ENCODE measurements around the gene NEDD4L. TPM values are rescaled to one million over a fixed set of nuclear protein-coding genes. Genes with fewer than 3 reads are reported as not detected.

NEDD4L gene
- total and polyA plus RNA-seq, 10 of the 15 experiments (the other 5 are each of a cell fraction or from before 2014, with no cell fraction given), result 7.4 to 24.0 (median 17.7) TPM

DNA sequence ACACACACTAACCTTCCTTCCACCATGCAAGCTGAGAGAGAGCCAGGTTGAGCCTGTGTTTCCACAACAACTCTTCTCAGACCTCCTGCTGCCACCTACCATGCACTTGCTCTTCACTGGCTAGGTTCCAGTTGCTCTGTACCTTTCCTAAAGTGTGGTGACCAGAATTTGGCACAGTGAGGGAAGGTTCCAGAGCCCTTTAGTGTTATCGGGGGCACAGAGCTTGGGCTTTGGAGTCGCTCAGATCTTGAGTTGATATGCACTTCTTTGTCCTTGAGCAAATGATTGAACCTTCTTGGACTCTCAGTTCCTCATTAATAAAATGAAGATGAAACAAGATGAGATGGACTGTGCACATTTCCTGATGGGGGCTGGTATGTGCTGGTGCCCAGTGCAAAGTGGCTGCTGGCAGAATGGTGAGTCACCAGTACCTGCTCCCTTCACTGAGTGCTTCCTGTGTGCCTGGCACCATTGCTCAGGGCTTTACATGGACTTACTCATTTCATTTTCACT is 47.1 kb downstream of the NEDD4L start (continued):
- TF ChIP-seq BCL11A (IDR thresholded peaks at IDR 0.05; ENCODE audit: low read depth, low read length) (0 out of 2 replicates have a peak, but pooled peaks have one; percentile 11), YBX1 (IDR thresholded peaks at IDR 0.05) (no peak), ZNF384 (IDR thresholded peaks at IDR 0.05; ENCODE audit: borderline replicate concordance, low read depth, low read length) (no peak), MEF2A (IDR thresholded peaks at IDR 0.05; ENCODE audit: insufficient read depth, low read depth, low read length) (no peak), HDAC2 (IDR thresholded peaks at IDR 0.05) (no peak), SMC3 (IDR thresholded peaks at IDR 0.05; ENCODE audit: borderline replicate concordance, low read length) (no peak), ZNF622 (IDR thresholded peaks at IDR 0.05) (no peak), SIX5 (IDR thresholded peaks at IDR 0.05; ENCODE audit: low read depth, low read length, severe bottlenecking) (no peak), NFIC (IDR thresholded peaks at IDR 0.05; ENCODE audit: low read depth, low read length) (no peak), SUZ12 (IDR thresholded peaks at IDR 0.05; ENCODE audit: unreplicated experiment) (no peak), CBX5 (IDR thresholded peaks at IDR 0.05; ENCODE audit: low read depth) (no peak), TCF12 (IDR thresholded peaks at IDR 0.05; ENCODE audit: low read depth, low read length) (no peak), SPI1 (IDR thresholded peaks at IDR 0.05; ENCODE audit: borderline replicate concordance, insufficient read depth, low read depth, low read length) (peak; percentile 92), IKZF2 (IDR thresholded peaks at IDR 0.05) (peak; percentile 63 to 65; a peak in 3 of 4 replicates), ETV6 (conservative IDR thresholded peaks at IDR 0.05 in 1 of 2, IDR thresholded peaks at IDR 0.05 in 1 of 2; ENCODE audit: borderline replicate concordance in 1 of 2, low read depth in 1 of 2) (0 out of 4 replicates have a peak, but pooled peaks of 1 of the 2 experiments have one; percentile 32), DPF2 (IDR thresholded peaks at IDR 0.05) (peak; percentile 65), MTA2 (IDR thresholded peaks at IDR 0.05; ENCODE audit: low read depth) (peak; percentile 75; the same call in 1 of the 2 replicates)
- TF ChIP-seq, protein P1, sequence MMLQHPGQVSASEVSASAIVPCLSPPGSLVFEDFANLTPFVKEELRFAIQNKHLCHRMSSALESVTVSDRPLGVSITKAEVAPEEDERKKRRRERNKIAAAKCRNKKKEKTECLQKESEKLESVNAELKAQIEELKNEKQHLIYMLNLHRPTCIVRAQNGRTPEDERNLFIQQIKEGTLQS (IDR thresholded peaks at IDR 0.05; ENCODE audit: borderline replicate concordance, extremely low read depth, low read depth, low read length), result no peak
- TF ChIP-seq, protein P2, sequence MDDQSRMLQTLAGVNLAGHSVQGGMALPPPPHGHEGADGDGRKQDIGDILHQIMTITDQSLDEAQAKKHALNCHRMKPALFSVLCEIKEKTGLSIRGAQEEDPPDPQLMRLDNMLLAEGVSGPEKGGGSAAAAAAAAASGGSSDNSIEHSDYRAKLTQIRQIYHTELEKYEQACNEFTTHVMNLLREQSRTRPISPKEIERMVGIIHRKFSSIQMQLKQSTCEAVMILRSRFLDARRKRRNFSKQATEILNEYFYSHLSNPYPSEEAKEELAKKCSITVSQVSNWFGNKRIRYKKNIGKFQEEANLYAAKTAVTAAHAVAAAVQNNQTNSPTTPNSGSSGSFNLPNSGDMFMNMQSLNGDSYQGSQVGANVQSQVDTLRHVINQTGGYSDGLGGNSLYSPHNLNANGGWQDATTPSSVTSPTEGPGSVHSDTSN (IDR thresholded peaks at IDR 0.05; ENCODE audit: insufficient replicate concordance, low read depth, low read length), result no peak
- TF ChIP-seq, protein P3, sequence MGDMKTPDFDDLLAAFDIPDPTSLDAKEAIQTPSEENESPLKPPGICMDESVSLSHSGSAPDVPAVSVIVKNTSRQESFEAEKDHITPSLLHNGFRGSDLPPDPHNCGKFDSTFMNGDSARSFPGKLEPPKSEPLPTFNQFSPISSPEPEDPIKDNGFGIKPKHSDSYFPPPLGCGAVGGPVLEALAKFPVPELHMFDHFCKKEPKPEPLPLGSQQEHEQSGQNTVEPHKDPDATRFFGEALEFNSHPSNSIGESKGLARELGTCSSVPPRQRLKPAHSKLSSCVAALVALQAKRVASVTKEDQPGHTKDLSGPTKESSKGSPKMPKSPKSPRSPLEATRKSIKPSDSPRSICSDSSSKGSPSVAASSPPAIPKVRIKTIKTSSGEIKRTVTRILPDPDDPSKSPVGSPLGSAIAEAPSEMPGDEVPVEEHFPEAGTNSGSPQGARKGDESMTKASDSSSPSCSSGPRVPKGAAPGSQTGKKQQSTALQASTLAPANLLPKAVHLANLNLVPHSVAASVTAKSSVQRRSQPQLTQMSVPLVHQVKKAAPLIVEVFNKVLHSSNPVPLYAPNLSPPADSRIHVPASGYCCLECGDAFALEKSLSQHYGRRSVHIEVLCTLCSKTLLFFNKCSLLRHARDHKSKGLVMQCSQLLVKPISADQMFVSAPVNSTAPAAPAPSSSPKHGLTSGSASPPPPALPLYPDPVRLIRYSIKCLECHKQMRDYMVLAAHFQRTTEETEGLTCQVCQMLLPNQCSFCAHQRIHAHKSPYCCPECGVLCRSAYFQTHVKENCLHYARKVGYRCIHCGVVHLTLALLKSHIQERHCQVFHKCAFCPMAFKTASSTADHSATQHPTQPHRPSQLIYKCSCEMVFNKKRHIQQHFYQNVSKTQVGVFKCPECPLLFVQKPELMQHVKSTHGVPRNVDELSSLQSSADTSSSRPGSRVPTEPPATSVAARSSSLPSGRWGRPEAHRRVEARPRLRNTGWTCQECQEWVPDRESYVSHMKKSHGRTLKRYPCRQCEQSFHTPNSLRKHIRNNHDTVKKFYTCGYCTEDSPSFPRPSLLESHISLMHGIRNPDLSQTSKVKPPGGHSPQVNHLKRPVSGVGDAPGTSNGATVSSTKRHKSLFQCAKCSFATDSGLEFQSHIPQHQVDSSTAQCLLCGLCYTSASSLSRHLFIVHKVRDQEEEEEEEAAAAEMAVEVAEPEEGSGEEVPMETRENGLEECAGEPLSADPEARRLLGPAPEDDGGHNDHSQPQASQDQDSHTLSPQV (IDR thresholded peaks at IDR 0.05), result no peak
- TF ChIP-seq, protein P4, sequence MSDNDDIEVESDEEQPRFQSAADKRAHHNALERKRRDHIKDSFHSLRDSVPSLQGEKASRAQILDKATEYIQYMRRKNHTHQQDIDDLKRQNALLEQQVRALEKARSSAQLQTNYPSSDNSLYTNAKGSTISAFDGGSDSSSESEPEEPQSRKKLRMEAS (IDR thresholded peaks at IDR 0.05; ENCODE audit: low read depth, low read length), result no peak
- TF ChIP-seq, protein P5, sequence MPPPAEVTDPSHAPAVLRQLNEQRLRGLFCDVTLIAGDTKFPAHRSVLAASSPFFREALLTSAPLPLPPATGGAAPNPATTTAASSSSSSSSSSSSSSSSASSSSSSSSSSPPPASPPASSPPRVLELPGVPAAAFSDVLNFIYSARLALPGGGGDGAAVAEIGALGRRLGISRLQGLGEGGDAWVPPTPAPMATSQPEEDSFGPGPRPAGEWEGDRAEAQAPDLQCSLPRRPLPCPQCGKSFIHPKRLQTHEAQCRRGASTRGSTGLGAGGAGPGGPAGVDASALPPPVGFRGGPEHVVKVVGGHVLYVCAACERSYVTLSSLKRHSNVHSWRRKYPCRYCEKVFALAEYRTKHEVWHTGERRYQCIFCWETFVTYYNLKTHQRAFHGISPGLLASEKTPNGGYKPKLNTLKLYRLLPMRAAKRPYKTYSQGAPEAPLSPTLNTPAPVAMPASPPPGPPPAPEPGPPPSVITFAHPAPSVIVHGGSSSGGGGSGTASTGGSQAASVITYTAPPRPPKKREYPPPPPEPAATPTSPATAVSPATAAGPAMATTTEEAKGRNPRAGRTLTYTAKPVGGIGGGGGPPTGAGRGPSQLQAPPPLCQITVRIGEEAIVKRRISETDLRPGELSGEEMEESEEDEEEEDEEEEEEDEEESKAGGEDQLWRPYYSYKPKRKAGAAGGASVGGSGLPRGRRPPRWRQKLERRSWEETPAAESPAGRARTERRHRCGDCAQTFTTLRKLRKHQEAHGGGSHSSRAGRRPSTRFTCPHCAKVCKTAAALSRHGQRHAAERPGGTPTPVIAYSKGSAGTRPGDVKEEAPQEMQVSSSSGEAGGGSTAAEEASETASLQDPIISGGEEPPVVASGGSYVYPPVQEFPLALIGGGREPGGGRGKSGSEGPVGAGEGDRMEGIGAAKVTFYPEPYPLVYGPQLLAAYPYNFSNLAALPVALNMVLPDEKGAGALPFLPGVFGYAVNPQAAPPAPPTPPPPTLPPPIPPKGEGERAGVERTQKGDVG (CRISPR knock-in tag; IDR thresholded peaks at IDR 0.05), result no peak
